H1 (cell line): ENCODE measurements around the gene BRD1.

Experiments used
- ASH2L ChIP-seq: fragments of 200-600, 300-600 bp; sonication (generic); IDR thresholded peaks from one replicate; pipeline ENCODE4 v1.7.1; 2017; ENCODE audit warnings: low read length
- ATF2 ChIP-seq: IDR thresholded peaks from 2 replicates; pipeline ENCODE4 v1.6.1; 2012; ENCODE audit warnings: low read length, inconsistent platforms
- BRCA1 ChIP-seq: IDR thresholded peaks from 2 replicates; pipeline ENCODE4 v1.6.1; 2012; ENCODE audit warnings: low read depth, low read length, improper control_type of control experiment
- CEBPB ChIP-seq: IDR thresholded peaks from 2 replicates; pipeline ENCODE4 v1.6.1; 2012; ENCODE audit warnings: low read depth, low read length
- CREB1 ChIP-seq: IDR thresholded peaks from 2 replicates; pipeline ENCODE4 v1.6.1; 2012; ENCODE audit warnings: inconsistent platforms
- EZH2 ChIP-seq: fragments of 200-600 bp; sonication (generic); IDR thresholded peaks from 2 replicates; pipeline ENCODE4 v1.7.1; 2012; ENCODE audit warnings: low read depth, mild to moderate bottlenecking, moderate library complexity, low read length, inconsistent platforms; ENCODE audit not compliant: severe bottlenecking
- GABPA ChIP-seq: IDR thresholded peaks from 2 replicates; pipeline ENCODE4 v1.6.1; 2011; ENCODE audit warnings: mild to moderate bottlenecking, low read length, moderate library complexity, borderline replicate concordance; ENCODE audit not compliant: insufficient read depth
- MAFK ChIP-seq: IDR thresholded peaks from 2 replicates; pipeline ENCODE4 v1.6.1; 2012; ENCODE audit warnings: low read depth, mild to moderate bottlenecking, improper control_type of control experiment, low read length
- PHF8 ChIP-seq: fragments of 200-600 bp; sonication (generic); conservative IDR thresholded peaks from 2 replicates; pipeline ENCODE4 v1.7.1; 2012; ENCODE audit warnings: low read depth, mild to moderate bottlenecking, inconsistent platforms, low read length, moderate library complexity
- POLR2A ChIP-seq, 2 experiments: IDR thresholded peaks; 1 replicate in 1 of 2; 2 replicates in 1 of 2; pipeline ENCODE4 v1.6.1; 2011; ENCODE audit warnings: low read depth in 2 of 2, low read length in 2 of 2, mild to moderate bottlenecking in 2 of 2; ENCODE audit errors: control extremely low read depth in 1 of 2
- SP1 ChIP-seq: IDR thresholded peaks from 2 replicates; pipeline ENCODE4 v1.6.1; 2011; ENCODE audit warnings: low read depth, low read length
- TBP ChIP-seq: IDR thresholded peaks from 2 replicates; pipeline ENCODE4 v1.6.1; 2011; ENCODE audit warnings: low read depth, low read length, improper control_type of control experiment
- YY1 ChIP-seq: IDR thresholded peaks from 2 replicates; pipeline ENCODE4 v1.6.1; 2011; ENCODE audit warnings: low read depth, mild to moderate bottlenecking, low read length
- TF ChIP-seq, protein P1 (sequence below), 3 experiments: IDR thresholded peaks; 1 replicate in 2 of 3; 2 replicates in 1 of 3; pipeline versions ENCODE4 v1.5.1 to v1.6.1; 2011; ENCODE audit warnings: low read length in 3 of 3, mild to moderate bottlenecking in 3 of 3, inconsistent platforms in 2 of 3, low read depth in 1 of 3, moderate library complexity in 1 of 3; ENCODE audit not compliant: insufficient read depth in 1 of 3; ENCODE audit errors: control extremely low read depth in 1 of 3

- TF ChIP-seq POLR2A (IDR thresholded peaks at IDR 0.05; ENCODE audit: control extremely low read depth in 1 of 2, low read depth in 2 of 2, low read length in 2 of 2) (no peak), CREB1 (no peak), EZH2 (no peak), ASH2L (no peak), TBP (no peak), GABPA (no peak), YY1 (no peak), ATF2 (no peak), PHF8 (no peak), SP1 (no peak), CEBPB (no peak), MAFK (no peak), BRCA1 (no peak)
- TF ChIP-seq, protein P1, sequence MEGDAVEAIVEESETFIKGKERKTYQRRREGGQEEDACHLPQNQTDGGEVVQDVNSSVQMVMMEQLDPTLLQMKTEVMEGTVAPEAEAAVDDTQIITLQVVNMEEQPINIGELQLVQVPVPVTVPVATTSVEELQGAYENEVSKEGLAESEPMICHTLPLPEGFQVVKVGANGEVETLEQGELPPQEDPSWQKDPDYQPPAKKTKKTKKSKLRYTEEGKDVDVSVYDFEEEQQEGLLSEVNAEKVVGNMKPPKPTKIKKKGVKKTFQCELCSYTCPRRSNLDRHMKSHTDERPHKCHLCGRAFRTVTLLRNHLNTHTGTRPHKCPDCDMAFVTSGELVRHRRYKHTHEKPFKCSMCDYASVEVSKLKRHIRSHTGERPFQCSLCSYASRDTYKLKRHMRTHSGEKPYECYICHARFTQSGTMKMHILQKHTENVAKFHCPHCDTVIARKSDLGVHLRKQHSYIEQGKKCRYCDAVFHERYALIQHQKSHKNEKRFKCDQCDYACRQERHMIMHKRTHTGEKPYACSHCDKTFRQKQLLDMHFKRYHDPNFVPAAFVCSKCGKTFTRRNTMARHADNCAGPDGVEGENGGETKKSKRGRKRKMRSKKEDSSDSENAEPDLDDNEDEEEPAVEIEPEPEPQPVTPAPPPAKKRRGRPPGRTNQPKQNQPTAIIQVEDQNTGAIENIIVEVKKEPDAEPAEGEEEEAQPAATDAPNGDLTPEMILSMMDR (IDR thresholded peaks at IDR 0.05; ENCODE audit: control extremely low read depth in 1 of 3, insufficient read depth in 1 of 3, low read depth in 1 of 3, low read length in 3 of 3), result no peak
These were observed 29.3 kb upstream of the BRD1 start for GRCh38 chr22:49856766-49857618.
